ENCODE measurements around the gene ATG7.

GRCh38 chr3:11235385-11235784, 36.8 kb upstream of the ATG7 start:
- TF ChIP-seq EZH2 (IDR thresholded peaks at IDR 0.05; ENCODE audit: borderline replicate concordance) (no peak), CTCF (IDR thresholded peaks at IDR 0.05; ENCODE audit: poor library complexity) (no peak), EZH2phosphoT487 (IDR thresholded peaks at IDR 0.05; ENCODE audit: low read depth, severe bottlenecking, unreplicated experiment) (no peak)

Data from hepatocyte (in vitro differentiated cells).